ENCODE data around the gene TEX36.
"Not testable (repeated sequence)": the region's sequence is repeated elsewhere in the genome, so short reads cannot be mapped to it uniquely, and the experiment has no call there.

TEX36 gene, protein sequence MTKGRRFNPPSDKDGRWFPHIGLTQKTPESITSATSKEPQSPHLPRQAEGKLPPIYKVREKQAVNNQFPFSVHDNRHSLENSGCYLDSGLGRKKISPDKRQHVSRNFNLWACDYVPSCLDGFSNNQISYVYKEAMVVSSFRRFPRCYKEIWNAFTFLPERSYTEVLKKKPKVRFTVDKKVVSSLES

DNA sequence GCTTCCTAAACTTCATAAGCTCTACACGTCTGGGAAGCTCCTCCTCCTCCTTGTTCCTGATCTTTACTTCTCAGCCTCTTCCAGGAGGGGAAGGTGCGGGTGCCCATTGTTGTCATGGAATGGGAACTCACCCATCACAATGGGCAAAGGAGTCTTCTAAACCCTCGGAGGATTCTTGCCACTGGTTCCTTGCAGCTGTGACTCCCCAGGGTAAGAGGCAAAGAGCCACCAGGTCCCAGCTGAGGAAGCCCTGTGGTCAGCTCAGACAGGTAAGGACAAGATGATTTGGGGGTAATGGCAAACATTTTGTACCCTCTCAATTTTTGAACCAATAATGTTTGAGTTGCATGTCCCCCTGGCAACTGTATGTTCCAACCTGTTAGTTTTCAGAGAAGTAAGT lies at the start of gene TEX36:
TSS of gene TEX36 (minus strand) at position 101 of the 400 bp plus-strand sequence. CDS start 174 bp downstream, outside the sequence.
- no peak for DNase-seq (ENCODE audit: low read depth)

DNA sequence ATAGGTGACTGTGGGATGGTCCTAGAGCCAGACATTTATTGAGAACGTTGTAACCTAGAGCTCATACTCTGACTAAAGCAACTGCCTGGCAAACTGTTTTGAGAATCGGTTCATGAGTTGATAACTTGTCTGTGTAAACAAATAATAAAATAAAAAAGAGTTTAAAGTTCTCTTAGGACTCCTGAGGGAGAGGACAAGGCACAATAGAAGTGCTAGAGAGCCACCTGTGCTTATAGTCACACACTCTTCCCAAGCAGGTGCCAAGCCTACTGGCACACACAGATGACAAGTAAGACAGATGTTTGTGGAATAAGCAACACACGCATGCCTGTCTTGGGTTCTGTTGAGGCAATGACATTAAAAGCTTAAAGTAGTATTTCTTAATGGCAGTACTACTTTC lies 44.5 kb upstream of the TEX36 start:
- no peak for DNase-seq (ENCODE audit: low read depth)

DNA sequence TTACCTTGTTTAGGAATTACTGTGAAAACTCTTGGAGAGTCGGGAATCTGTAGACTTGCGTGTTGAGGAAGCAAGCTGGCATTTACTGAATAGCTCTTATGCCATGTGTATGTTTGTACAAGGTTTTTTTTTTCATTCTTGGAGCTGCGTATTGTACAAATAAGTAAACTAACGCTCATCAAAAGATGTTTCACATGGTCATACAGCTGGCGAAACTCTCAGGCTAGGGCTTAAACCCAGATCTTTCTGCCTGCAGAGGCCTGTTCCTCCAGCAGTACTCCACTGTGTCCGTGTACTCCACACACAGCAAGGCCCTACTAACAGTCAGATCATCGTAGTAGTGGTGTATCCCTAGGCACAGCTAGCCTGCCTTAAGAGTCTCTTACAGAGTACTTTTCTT lies 44.0 kb upstream of the TEX36 start:
- no peak for DNase-seq (ENCODE audit: low read depth)

DNA sequence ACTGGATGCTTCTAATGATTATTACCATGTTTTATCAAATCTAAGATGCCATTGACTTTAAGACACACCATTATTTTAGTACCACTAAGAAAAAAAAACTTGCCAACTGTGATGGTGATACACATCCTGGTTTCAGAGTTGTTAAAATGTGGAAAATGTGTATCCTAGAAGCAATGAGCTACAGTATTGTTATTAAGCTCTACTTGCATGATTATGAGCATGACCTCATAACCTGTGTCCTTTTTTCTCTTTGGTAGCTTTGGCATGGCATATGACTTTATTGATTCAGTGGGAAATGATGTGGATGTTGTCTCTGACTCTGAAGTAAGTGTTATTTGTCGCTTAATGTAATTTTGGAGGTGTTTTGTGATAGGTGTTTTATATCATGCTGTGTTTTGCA lies 39.8 kb upstream of the TEX36 start:
- DNase-seq (ENCODE audit: low read depth), result no peak

DNA sequence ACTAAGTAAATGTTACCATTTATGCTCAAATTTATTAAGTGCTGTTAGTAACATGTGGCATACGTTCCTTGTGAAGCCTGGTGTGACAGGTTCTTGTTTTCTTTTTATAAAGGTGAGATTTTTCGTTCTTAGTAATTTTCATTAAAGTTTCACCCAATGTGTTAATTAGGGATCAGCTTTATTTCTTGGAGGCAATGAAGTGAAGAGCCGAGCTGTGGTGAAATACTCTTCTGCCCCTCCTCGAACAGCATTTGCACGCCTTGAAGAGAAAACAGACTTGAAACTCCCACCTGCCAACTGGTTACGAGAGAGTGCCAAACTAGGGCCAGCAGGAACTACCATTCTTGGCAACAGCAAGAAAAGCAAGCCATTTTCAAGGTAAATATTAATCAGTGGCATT lies 38.1 kb upstream of the TEX36 start:
- no peak for DNase-seq (ENCODE audit: low read depth)

DNA sequence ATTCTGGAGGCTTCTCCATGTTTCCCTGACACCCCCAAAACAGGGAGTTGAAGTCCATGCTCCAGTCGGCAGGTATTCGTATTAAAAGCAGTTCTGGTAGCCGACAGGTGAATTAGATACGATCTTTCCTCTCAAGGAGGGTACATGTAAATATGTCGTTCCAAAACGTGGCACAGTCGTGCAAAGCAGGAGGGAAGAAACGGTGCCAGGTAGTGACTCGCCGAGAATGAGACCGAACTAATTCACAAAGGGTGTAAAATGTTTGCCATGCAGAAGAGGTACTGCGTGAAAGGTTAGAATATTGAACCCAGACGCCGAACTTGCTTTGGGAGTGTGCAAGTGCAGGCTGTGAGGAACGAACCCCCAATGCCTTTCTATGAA lies 37.0 kb upstream of the TEX36 start:
- no peak for DNase-seq (ENCODE audit: low read depth)

DNA sequence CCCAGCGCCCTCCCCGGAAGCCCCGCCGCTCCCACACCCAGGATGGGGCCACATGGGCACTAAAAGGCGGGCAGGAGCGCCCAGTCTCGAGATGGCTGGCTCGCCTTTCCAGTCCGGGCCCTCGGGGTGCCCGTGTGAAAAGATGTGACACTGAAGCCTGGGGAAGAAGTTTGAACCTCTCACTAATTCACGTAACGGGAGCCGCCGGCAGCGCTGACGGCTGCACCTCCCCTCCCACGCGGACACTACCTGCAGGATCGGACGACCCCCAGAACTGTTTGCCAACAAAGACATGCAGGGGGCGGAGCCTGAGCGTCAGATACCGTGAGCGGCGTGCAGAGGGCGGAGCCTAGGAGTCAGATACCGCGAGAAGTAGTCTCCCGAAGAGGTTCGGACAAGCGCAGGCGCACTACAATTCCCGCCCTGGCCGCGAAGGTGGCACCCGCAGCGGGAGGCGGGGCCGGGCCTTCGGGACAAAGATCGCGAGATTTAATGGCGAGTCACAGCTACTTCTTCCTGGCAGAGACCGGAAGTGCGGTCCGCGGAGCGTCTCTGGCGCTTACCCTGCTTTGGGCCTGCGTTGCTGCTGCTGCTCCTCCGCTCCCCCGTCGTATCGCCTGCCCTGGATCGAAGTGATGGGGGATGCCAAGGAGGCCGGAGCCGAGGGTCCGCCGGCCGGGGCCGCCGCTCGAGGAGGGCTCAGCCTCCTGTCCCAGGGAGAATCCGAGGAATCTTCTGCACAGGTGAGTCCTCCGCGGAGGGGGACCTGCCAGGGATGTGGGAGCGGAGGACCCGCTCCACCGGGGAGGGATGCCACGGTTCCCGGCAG lies 36.4 kb upstream of the TEX36 start, which contains the start of gene EDRF1:
TSS of gene EDRF1 (plus strand) at position 537 of the 829 bp plus-strand sequence. CDS start at position 636, 99 bp downstream.
- peak; percentile 99 for DNase-seq (ENCODE audit: low read depth)

DNA sequence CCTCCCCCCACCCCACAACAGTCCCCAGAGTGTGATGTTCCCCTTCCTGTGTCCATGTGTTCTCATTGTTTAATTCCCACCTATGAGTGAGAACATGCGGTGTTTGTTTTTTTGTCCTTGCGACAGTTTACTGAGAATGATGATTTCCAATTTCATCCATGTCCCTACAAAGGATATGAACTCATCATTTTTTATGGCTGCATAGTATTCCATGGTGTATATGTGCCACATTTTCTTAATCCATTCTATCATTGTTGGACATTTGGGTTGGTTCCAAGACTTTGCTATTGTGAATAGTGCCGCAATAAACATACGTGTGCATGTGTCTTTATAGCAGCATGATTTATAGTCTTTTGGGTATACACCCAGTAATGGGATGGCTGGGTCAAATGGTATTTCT lies 31.8 kb upstream of the TEX36 start:
- not testable (repeated sequence) for DNase-seq (ENCODE audit: low read depth)

DNA sequence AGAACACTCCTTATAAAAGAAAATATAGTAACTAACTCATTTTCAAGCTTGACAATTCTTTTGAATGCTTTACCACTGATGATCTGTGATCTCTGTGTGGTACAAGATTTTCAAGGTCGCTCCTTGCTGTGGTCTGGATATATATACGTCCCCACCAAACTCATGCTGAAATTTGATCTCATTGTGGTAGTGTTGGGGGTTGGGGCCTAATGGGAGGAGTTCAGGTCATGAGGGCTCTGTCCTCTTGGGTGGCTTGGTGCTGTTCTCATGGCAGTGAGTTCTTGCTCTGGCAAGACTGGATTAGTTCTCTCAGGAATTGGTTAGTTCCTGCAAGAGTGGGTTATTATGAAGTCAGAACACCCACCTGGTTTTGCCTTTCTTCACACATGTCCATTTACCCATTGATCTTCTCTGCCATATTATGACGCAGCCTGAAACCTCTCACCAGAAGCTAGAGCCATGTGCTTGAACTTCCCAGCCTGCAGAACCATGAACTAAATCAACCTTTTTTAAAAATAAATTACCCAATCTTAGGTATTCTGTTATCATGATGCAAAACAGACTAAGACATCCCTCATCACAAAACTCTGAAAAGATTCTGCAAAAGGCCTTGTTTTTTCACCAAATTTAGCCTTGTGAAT lies 28.3 kb upstream of the TEX36 start:
- no peak for DNase-seq (ENCODE audit: low read depth)

DNA sequence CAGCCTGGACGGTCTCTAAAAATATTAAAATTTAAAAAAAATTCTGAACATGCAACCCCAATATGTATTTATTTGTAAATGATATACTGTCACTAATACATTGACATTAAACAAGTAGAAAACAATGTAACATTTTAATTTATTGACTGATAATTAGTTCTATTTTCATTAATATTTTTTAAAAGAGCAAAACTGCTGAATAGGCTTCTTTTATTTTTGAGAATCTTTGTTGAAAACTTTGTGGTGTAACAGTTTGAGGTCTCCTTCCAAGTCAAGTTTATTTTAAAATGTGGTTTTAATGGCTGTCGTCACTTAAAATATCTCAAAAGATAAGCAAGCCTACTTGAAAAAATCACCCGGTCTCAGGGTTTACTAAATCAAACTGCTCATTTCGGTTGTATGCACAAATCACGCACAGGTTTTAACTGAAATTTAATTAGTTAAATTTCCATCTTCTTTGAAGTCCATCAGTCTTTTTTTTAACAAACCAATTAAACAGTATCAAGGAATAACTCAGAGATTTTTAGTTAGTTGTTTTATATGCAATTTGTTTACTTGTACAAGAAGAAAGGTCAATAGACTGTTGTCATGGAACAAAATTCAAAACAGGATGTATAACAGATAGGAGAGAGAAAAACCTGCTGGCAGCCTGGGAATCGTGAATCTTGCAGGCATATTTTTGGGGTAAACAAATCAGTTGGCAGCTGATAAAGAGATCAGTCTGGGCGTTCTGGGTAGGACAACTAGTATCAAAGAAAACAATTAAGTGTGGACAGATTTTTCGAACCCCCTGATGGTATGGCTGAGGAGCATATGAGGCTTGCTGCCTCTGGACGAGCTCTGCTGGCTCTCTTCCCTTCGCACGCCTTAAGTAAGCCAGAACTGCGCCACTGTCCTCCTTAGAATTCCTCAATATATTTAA lies 26.9 kb upstream of the TEX36 start:
- no peak for DNase-seq (ENCODE audit: low read depth)

DNA sequence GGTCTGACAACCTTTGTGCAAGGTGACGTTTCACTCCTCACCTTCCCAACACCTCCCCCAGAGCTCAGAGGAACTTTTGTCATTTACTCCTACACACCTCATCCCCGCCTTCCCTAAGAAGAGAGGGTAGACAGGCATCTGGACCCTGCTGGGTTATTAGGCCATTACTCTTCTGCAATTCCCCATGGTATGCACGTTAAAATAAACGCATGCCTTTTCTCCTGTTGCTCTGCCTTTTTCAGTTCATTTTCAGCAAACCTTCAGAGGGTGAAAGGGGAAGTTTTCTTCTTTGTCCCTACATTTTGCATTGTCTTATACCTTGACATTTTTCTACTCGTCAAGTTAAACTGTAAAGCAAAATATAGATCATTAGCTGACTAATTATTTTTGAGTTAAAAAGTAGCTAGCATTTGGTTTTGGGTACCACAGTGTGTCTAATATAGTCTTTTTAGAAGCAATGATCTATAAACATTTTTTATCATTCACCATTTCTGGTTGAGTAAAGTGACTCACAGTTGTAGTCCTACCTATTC lies 26.1 kb upstream of the TEX36 start:
- DNase-seq (ENCODE audit: low read depth), result no peak

DNA sequence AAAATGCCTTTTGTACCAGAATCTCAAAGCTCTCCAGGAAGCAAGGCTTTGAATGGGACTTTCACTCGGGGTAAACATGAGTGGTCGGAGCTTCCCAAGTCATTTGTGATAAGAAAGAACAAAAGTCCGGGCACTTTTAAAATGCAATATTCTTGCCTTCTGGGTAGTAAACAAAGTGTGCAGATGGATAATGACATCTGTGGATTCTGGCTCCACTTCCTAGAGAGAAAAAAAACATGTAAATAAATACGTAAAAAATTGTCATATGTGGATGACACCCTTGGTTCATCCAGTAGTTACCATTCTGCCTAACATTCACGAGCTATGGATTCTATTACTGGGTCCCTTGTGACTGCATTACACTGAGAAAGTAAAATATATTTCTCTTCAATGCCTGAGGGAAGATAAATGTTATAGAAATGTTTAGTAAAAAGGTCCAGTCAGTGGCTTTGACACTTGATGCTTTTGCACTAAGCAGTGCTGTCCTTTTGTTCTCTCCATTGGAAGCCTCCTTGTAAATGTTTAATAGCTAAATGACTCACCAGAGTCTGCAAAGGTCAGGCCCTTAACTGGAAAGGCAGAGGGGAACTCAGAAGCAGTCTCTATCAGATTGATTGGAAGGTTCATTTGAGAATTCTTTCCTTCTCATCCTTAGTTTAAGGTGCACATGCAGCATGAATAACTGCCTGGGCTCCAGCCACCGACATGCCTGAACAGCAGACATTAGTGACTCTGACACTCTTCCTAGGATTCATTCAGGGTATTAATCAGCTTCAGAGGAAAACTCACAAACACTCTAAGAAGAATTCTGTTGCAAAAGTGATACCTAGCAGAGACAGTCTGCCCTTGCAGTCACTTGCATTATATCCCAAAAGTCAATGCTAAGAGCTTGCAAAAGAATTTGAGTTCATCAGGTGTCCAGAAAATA lies 24.8 kb upstream of the TEX36 start:
- DNase-seq (ENCODE audit: low read depth), result no peak

DNA sequence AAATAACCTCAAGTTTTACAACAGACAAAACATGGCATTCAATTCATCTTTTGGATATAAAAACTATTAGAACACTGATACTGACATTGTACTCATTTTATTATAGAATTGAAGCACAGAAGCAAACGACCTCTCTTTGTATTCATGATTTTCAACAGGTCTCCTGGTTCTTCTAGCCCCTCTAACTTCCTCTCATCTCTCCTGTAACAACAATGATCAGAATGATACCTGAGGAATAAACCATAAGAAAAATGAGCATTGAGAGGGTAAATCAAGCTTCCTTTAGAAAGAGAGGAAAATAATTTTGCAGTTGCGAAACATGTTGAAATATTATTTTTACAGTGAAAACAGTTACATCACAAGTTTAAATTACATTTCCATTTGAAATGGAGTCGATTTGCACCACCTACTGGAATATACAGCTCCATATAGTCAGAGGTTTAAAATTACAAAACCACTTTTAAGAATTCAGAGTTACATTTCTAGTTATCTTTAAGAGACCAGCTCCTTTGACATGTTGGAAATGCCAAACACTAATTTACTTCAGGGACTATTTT lies 17.5 kb upstream of the TEX36 start:
- no peak for DNase-seq (ENCODE audit: low read depth)

DNA sequence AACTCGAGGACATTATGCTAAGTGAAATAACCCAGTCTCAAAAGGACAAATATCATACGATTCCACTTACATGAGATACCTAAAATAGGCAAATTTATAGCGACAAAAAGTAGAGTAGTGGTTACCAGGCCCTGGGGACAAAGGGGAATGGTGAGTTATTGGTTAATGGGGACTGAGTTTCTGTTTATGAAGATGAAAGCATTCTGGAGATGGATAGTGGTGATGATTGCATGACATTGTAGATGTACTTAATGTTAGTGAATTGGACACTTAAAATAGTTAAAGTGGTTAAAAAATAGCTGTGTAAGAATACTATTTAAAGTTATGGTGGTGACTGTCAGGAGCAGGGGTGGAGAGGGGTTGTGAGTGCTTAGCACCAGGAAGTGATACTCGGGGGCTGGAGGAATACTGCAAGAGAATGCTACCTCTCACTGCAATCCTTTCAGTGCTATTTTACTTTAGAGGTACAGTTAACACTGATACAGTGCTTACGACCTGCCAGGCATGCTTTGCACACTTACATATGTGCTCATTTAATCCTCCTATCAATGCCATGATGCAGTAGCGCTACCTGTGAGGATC lies 16.7 kb upstream of the TEX36 start:
- no peak for DNase-seq (ENCODE audit: low read depth)

DNA sequence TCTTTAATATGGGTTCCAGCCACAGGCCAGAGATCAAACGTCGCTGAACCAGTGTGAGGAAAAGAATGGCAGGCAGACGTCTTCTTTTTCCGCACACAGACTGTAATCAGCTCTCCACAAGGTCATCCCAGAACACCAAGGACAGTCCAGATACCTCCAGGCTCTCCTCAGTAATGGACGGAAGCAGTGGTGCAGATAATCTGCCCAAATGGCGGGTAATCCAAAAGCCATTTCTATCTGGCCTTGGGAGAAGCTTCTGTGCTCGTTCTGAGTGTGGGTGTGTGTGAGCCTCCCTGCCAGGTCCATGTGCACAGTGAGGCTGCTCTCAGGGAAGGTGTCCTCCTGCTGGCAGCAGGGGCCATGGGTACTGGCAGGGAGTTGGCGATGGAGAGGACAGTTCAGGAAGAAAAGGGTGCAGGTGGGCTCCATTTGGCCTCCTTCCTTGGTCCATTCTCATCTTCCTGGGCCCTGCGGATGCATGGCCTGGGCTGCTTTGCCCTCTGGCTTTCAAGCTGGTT lies 15.6 kb upstream of the TEX36 start:
- DNase-seq (ENCODE audit: low read depth), result no peak

DNA sequence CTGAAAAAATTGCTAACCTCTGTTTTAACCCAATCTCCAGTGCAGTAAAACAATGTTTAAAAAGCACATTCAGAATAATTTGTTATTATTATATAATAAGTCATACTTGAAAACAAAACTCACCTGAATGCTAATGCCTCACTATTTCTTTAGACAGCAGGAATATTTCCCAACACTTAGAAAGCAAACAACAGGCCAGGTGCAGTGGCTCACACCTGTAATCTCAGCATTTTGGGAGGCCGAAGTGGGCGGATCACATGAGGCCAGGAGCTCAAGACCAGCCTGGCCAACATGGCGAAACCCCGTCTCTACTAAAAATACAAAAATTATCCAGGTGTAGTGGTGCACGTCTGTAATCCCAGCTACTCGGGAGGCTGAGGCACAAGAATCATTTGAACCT lies 13.9 kb upstream of the TEX36 start:
- not testable (repeated sequence) for DNase-seq (ENCODE audit: low read depth)

DNA sequence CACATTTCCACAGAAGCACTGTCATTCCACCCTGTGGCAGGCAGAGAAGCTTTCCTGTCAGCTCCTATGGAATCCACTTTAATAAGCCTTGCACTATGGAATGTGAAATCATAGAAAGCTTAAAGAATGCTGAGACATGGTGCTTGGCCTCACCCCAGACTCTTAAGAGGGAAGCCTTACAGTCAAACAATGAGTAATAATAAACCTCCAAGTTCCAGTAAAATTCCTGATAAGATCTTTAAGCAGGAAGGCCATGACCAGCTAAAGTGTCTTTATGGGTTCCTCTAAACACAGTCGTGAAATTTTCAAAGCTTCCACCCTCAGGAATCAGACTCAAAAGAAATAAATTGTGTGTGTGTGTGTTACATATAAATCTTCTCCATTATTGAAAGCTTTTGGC lies 11.9 kb upstream of the TEX36 start:
- no peak for DNase-seq (ENCODE audit: low read depth)

DNA sequence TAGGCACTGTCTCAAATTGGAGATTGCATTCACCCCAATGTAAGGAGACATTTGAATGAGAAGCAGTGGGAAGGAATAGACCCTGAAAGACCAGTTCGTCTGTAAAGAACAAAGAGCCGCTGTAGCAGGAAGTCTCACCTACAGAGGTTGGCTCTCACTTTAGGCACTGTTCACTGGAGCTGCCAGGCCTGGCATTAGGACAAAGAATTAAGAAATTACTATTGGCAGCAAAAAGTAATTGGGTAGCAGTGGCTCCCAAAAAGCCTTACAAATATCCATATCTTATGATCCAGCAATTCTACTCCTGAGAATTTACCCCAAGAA lies 10.5 kb upstream of the TEX36 start:
- no peak for DNase-seq (ENCODE audit: low read depth)

DNA sequence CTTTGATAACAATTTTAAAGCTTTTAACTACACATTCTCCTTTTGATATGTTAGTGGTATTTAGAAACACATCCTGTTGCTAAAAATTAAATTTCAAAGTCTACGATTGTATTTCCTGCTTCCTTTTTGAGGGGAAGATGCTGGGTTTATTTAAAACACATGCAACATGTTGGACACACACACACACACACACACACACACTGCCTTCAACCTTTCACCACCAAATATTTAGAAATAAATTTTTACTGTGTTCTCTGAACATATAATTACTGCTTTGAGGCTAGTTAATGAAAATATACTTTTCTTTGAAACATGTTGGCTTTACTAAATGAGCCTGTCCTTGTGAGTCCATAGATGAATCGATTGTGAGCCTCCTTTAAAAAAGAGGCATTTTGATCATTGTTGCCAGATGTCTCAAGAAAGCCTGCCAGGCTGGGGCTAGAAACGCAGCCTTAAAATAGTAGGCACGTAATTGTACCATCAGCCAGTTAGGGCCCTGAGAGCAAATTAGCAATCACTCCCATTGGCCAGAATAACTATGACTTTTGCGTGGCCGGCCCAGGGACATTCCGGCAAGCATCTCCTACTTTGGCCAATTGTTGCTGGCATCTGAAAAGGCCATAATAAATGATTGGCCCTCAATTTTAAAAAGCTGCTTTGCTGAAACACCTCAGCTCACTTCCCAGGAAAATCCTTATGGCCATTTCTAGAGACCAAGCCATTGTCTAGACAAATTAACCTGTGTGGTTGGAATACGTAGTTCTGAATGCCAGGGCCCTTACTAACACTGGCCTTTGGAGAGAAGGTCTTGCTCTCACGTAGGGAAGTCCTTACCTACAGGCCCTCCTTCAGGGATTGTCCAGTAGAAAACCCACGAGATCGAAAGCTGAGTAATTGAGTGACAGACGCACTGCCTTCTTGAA lies 9.9 kb upstream of the TEX36 start:
- DNase-seq (ENCODE audit: low read depth), result no peak

Measured in stimulated activated CD8-positive, alpha-beta memory T cell treated with anti-CD3 and anti-CD28 coated beads, Interleukin-12 subunit alpha, Interleukin-12 subunit beta, amount 100 ng/mL, for 4 hours (primary cell).